H1 (cell line): Measurements from ENCODE around the gene PLXNA4. TPM values are rescaled to one million over a fixed set of nuclear protein-coding genes. Genes with fewer than 3 reads are reported as not detected.

Source experiments
- BRCA1 ChIP-seq: IDR thresholded peaks from 2 replicates; pipeline ENCODE4 v1.6.1; 2012; ENCODE audit warnings: low read depth, low read length, improper control_type of control experiment
- CHD7 ChIP-seq: fragments of 300-600 bp; sonication (generic); IDR thresholded peaks from 2 replicates; pipeline ENCODE4 v1.7.1; 2012; ENCODE audit warnings: low read length, moderate library complexity, mild to moderate bottlenecking, inconsistent platforms; ENCODE audit not compliant: insufficient replicate concordance
- POU5F1 ChIP-seq: IDR thresholded peaks from 2 replicates; pipeline ENCODE4 v1.6.1; 2011; ENCODE audit warnings: low read depth, mild to moderate bottlenecking, low read length, moderate library complexity
- polyA plus RNA-seq, 7 experiments: library from polyadenylated mRNA; depleted of rRNA in 3 of 7; stranded (reverse) in 5 of 7; unstranded in 2 of 7; fragments of >200 nt in 5 of 7; fragments of 200-250 nt in 2 of 7; gene quantifications; 1 replicate in 5 of 7; 2 replicates in 1 of 7; 4 replicates in 1 of 7; pipeline versions ENCODE4 v1.2.1 to v1.2.3, GENCODE V29; 2011 to 2013; ENCODE audit warnings: missing spikeins in 2 of 7, mixed read lengths in 2 of 7
- total RNA-seq: library from RNA; stranded (reverse); fragmentation: NEBNext Ultra II Directional; extraction: Animal tissue kit (Norgen Biotek cat#: 25700); gene quantifications from 2 replicates; pipeline ENCODE4 v1.2.1, GENCODE V29; 2021

The PLXNA4 gene
- total and polyA plus RNA-seq, 2 of the 8 experiments (the other 6 are each of a cell fraction or from before 2014, with no cell fraction given) = 0.76 to 0.79 TPM

- TF ChIP-seq CHD7 (no peak), POU5F1 (no peak), BRCA1 (no peak)
Measured at GRCh38 chr7:132565441-132565840, 10.8 kb downstream of the PLXNA4 start (continued).
